NT2/D1 (cell line): ENCODE data around the gene SCN4B.

Experiments used
- DNase-seq: peaks from one replicate; pipeline ENCODE4 v3.0.0-alpha.2; 2011; ENCODE audit warnings: low read depth, low spot score
- H3K27me3 ChIP-seq: 2 replicates; pipeline ENCODE4 v1.6.0; 2011; ENCODE audit warnings: mild to moderate bottlenecking; ENCODE audit not compliant: insufficient read length, insufficient read depth
- H3K36me3 ChIP-seq: 2 replicates; pipeline ENCODE4 v1.6.1; 2011; ENCODE audit warnings: mild to moderate bottlenecking, low read length, mixed read lengths; ENCODE audit not compliant: insufficient read depth, insufficient read length
- H3K4me1 ChIP-seq: 2 replicates; pipeline ENCODE4 v1.5.1; 2011; ENCODE audit not compliant: insufficient read depth, insufficient read length
- H3K4me3 ChIP-seq: 2 replicates; pipeline ENCODE4 v1.5.1; 2011; ENCODE audit warnings: low read depth; ENCODE audit not compliant: insufficient read length
- H3K9ac ChIP-seq: 2 replicates; pipeline ENCODE4 v1.6.0; 2011; ENCODE audit warnings: low read depth; ENCODE audit not compliant: insufficient read length
- H3K9me3 ChIP-seq: 2 replicates; pipeline ENCODE4 v1.5.1; 2011; ENCODE audit warnings: mild to moderate bottlenecking, low read length; ENCODE audit not compliant: insufficient read depth
- SUZ12 ChIP-seq: IDR thresholded peaks from 2 replicates; pipeline ENCODE4 v1.6.1; 2011; ENCODE audit not compliant: insufficient read length, insufficient read depth; ENCODE audit errors: extremely low read depth
- YY1 ChIP-seq: IDR thresholded peaks from 2 replicates; pipeline ENCODE4 v1.6.1; 2011; ENCODE audit not compliant: insufficient read length, insufficient read depth
- ZNF274 ChIP-seq: IDR thresholded peaks from 2 replicates; pipeline ENCODE4 v1.6.1; 2011; ENCODE audit warnings: mild to moderate bottlenecking, low read depth, low read length

The SCN4B gene

GRCh38 chr11:118171269-118172062 lies 18.8 kb upstream of the SCN4B start:
- H3K4me3 ChIP-seq = peak overlapping the region; percentile 13
- DNase-seq = peak; percentile 71

GRCh38 chr11:118170882-118171268 lies 18.3 kb upstream of the SCN4B start:
- peaks cover 30% of the 10 kb centered on the region for H3K27me3 ChIP-seq
- no peak overlapping the region for H3K4me3 ChIP-seq
- no peaks in the 10 kb centered on the region for H3K36me3 ChIP-seq
- no peak for TF ChIP-seq ZNF274
- no peak for TF ChIP-seq YY1
- H3K9me3 ChIP-seq = no peaks in the 10 kb centered on the region
- no peak overlapping the region for H3K9ac ChIP-seq
- peaks cover 19% of the 10 kb centered on the region for H3K4me1 ChIP-seq
- no peak for DNase-seq

More at GRCh38 chr11:118171269-118172062, 18.8 kb upstream of the SCN4B start:
- Histone ChIP-seq H3K4me1 (peaks cover 16% of the 10 kb centered on the region), H3K9me3 (no peaks in the 10 kb centered on the region), H3K27me3 (peaks cover 30% of the 10 kb centered on the region), H3K9ac (no peak overlapping the region), H3K36me3 (no peaks in the 10 kb centered on the region)
- TF ChIP-seq ZNF274 (no peak), YY1 (no peak), SUZ12 (no peak)

GRCh38 chr11:118170231-118170630 lies 17.6 kb upstream of the SCN4B start:
- Histone ChIP-seq H3K4me1 (peaks cover 14% of the 10 kb centered on the region), H3K27me3 (peaks cover 30% of the 10 kb centered on the region), H3K36me3 (no peaks in the 10 kb centered on the region), H3K9ac (no peak overlapping the region), H3K4me3 (no peak overlapping the region), H3K9me3 (no peaks in the 10 kb centered on the region)
- TF ChIP-seq ZNF274 = no peak
- TF ChIP-seq SUZ12 = no peak
- no peak for TF ChIP-seq YY1
- DNase-seq = no peak

- DNase-seq = no peak
- H3K36me3 ChIP-seq = no peaks in the 10 kb centered on the region
- H3K4me3 ChIP-seq = no peak overlapping the region
- no peak for TF ChIP-seq ZNF274
- TF ChIP-seq YY1 = no peak
- TF ChIP-seq SUZ12 = no peak
- H3K27me3 ChIP-seq = peaks cover 30% of the 10 kb centered on the region
- H3K9me3 ChIP-seq = no peaks in the 10 kb centered on the region
- H3K9ac ChIP-seq = no peak overlapping the region
- H3K4me1 ChIP-seq = peaks cover 14% of the 10 kb centered on the region
These were observed 16.9 kb upstream of the SCN4B start for GRCh38 chr11:118169300-118170140.

- no peak for TF ChIP-seq SUZ12
- no peak for TF ChIP-seq YY1
- Histone ChIP-seq H3K4me1 (peaks cover 14% of the 10 kb centered on the region), H3K9ac (no peak overlapping the region), H3K27me3 (peaks cover 30% of the 10 kb centered on the region), H3K36me3 (no peaks in the 10 kb centered on the region), H3K9me3 (no peaks in the 10 kb centered on the region), H3K4me3 (no peak overlapping the region)
- no peak for DNase-seq
These were observed 16.1 kb upstream of the SCN4B start for GRCh38 chr11:118168751-118169150.

- H3K36me3 ChIP-seq = no peaks in the 10 kb centered on the region
- no peak overlapping the region for H3K4me3 ChIP-seq
- no peaks in the 10 kb centered on the region for H3K9me3 ChIP-seq
- H3K27me3 ChIP-seq = peaks cover 30% of the 10 kb centered on the region
- DNase-seq = no peak
- no peak for TF ChIP-seq ZNF274
- no peak for TF ChIP-seq YY1
- TF ChIP-seq SUZ12 = no peak
- no peak overlapping the region for H3K9ac ChIP-seq
- H3K4me1 ChIP-seq = peaks cover 14% of the 10 kb centered on the region
These were observed 15.7 kb upstream of the SCN4B start for GRCh38 chr11:118168316-118168715.

GRCh38 chr11:118167906-118168305 lies 15.3 kb upstream of the SCN4B start:
- Histone ChIP-seq H3K36me3 (no peaks in the 10 kb centered on the region), H3K4me1 (peaks cover 14% of the 10 kb centered on the region), H3K27me3 (peaks cover 30% of the 10 kb centered on the region), H3K9ac (no peak overlapping the region), H3K9me3 (no peaks in the 10 kb centered on the region), H3K4me3 (no peak overlapping the region)
- TF ChIP-seq YY1 = no peak
- TF ChIP-seq ZNF274 = no peak
- no peak for TF ChIP-seq SUZ12
- no peak for DNase-seq
